ENCODE results near the gene EPS8L2. TPM values are rescaled to one million over a fixed set of nuclear protein-coding genes. Genes with fewer than 3 reads are reported as not detected.
A peak's percentile ranks its signal among the peaks of the same experiment; 100 is the strongest.

The EPS8L2 gene
- total and polyA plus RNA-seq, 2 of the 8 experiments (the other 6 are each of a cell fraction or from before 2014, with no cell fraction given): 38.5 to 57.0 TPM

GRCh38 chr11:773830-774229 lies 67.8 kb downstream of the EPS8L2 start:
- Histone ChIP-seq H3K56ac (replicated peaks; ENCODE audit: insufficient read length, low read depth, low read length) (no peak overlapping the region), H3K36me3 (ENCODE audit: control insufficient read depth in 2 of 4, insufficient read depth in 4 of 4, low read length in 3 of 4) (peaks cover 4 to 21% (median 16%) of the 10 kb centered on the region in 4 experiments; a peak in 7 of 8 replicates), H2BK15ac (ENCODE audit: low read length) (no peak overlapping the region), H4K91ac (replicated peaks; ENCODE audit: insufficient read length, low read length) (no peak overlapping the region), H4K20me1 (replicated peaks in 1 of 2; ENCODE audit: control insufficient read depth in 1 of 2, insufficient read depth in 2 of 2, low read length in 2 of 2) (peaks cover 16 to 27% of the 10 kb centered on the region in 2 experiments), H3K4me3 (ENCODE audit: extremely low read depth in 1 of 4, insufficient read depth in 2 of 4, low read depth in 3 of 4, low read length in 4 of 4) (no peak overlapping the region), H3K9me3 (ENCODE audit: insufficient read depth in 2 of 2, low read depth in 1 of 2, low read length in 1 of 2) (no peaks in the 10 kb centered on the region), H3K4me1 (replicated peaks in 1 of 4; ENCODE audit: control insufficient read depth in 3 of 4, insufficient read depth in 4 of 4, low read length in 3 of 4) (peaks cover 0 to 15% (median 7%) of the 10 kb centered on the region in 4 experiments; a peak in 6 of 7 replicates), H2BK120ac (replicated peaks; ENCODE audit: low read depth, low read length) (no peak overlapping the region), H3K23ac (ENCODE audit: insufficient read length) (no peak overlapping the region), H2AK5ac (ENCODE audit: low read depth, low read length) (no peak overlapping the region), H3K4ac (replicated peaks; ENCODE audit: insufficient read length, low read depth, low read length) (no peak overlapping the region), H2BK20ac (ENCODE audit: low read length) (no peak overlapping the region), H2AFZ (ENCODE audit: low read length) (no peak overlapping the region), H3K27me3 (replicated peaks in 1 of 4; ENCODE audit: control insufficient read depth in 3 of 4, extremely low read depth in 1 of 4, insufficient read depth in 3 of 4, low read length in 3 of 4) (no peaks in the 10 kb centered on the region), H3K18ac (ENCODE audit: extremely low read depth, low read length) (no peak overlapping the region), H3K14ac (ENCODE audit: insufficient read length) (no peak overlapping the region), H4K5ac (ENCODE audit: insufficient read length, low read depth, low read length) (no peak overlapping the region), H3K23me2 (ENCODE audit: low read depth, low read length) (peaks cover 13% of the 10 kb centered on the region; the same call in 1 of the 2 replicates), H3K79me1 (ENCODE audit: low read depth, low read length) (0 out of 2 replicates have a peak, but pooled peaks cover 6% of the 10 kb centered on the region), H3K27ac (ENCODE audit: low read depth, low read length) (no peak overlapping the region; the same call in 1 of the 2 replicates), H2BK12ac (ENCODE audit: low read depth, low read length) (no peak overlapping the region), H3K79me2 (ENCODE audit: control insufficient read depth in 1 of 2, insufficient read depth in 2 of 2, low read length in 2 of 2) (peaks cover 7 to 43% of the 10 kb centered on the region in 2 experiments; a peak in 3 of 4 replicates), H3K4me2 (ENCODE audit: insufficient read depth in 1 of 2, low read depth in 2 of 2, low read length in 2 of 2) (no peak overlapping the region), H4K8ac (ENCODE audit: extremely low read depth, insufficient read depth, low read length) (peak overlapping the region; percentile 35), H2BK5ac (ENCODE audit: low read depth, low read length) (no peak overlapping the region), H3K9ac (replicated peaks in 1 of 4; ENCODE audit: extremely low read depth in 1 of 4, low read depth in 3 of 4, low read length in 3 of 4) (no peak overlapping the region)
- no peak for FAIRE-seq
- ChIA-PET POLR2A (ENCODE audit: partially characterized antibody) (interaction anchor here (0.7 to 35.3 kb wide), 5 partner anchors 17 to 49 kb away, joined by 3 to 636 read pairs (median 3); partner anchors contain the start of gene TALDO1), CTCF (ENCODE audit: partially characterized antibody) (interaction anchor here (1.0 to 1.2 kb wide), 3 partner anchors 9 to 16 kb away, joined by 4 read pairs; partner anchors contain the start of gene CEND1)
- no peak for DNase-seq (ENCODE audit: low read depth in 1 of 2, low spot score in 2 of 2)
- 93% methylated on average over 9 of the region's 9 CpGs; no CpG with 5 or more reads in 1 of the 2 experiments for WGBS, 2 experiments (ENCODE audit: extremely low coverage in 1 of 2, insufficient coverage in 1 of 2, insufficient read length in 1 of 2, insufficient replicate concordance in 2 of 2, low coverage in 1 of 2, low lambda C conversion rate in 2 of 2, missing lambda C conversion rate in 1 of 2)
- no peak for TF ChIP-seq BRCA1 (IDR thresholded peaks at IDR 0.05; ENCODE audit: low read depth, low read length)
- no peak for TF ChIP-seq MAFK (IDR thresholded peaks at IDR 0.05; ENCODE audit: low read depth, low read length)
- TF ChIP-seq RBBP5 (IDR thresholded peaks at IDR 0.05; ENCODE audit: borderline replicate concordance, low read depth, low read length): no peak
- TF ChIP-seq JUN (IDR thresholded peaks at IDR 0.05; ENCODE audit: low read depth, low read length): no peak
- no peak for TF ChIP-seq SAP30 (IDR thresholded peaks at IDR 0.05; ENCODE audit: insufficient read depth, insufficient replicate concordance, low read length)
- TF ChIP-seq, protein P1, sequence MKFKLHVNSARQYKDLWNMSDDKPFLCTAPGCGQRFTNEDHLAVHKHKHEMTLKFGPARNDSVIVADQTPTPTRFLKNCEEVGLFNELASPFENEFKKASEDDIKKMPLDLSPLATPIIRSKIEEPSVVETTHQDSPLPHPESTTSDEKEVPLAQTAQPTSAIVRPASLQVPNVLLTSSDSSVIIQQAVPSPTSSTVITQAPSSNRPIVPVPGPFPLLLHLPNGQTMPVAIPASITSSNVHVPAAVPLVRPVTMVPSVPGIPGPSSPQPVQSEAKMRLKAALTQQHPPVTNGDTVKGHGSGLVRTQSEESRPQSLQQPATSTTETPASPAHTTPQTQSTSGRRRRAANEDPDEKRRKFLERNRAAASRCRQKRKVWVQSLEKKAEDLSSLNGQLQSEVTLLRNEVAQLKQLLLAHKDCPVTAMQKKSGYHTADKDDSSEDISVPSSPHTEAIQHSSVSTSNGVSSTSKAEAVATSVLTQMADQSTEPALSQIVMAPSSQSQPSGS (IDR thresholded peaks at IDR 0.05; ENCODE audit: low read length): no peak
- no peak for TF ChIP-seq SP4 (IDR thresholded peaks at IDR 0.05; ENCODE audit: low read length)
- TF ChIP-seq GTF2F1 (IDR thresholded peaks at IDR 0.05; ENCODE audit: borderline replicate concordance, low read depth, low read length): no peak
- TF ChIP-seq TAF1 (IDR thresholded peaks at IDR 0.05; ENCODE audit: low read depth, low read length): no peak
- TF ChIP-seq HDAC6 (IDR thresholded peaks at IDR 0.05; ENCODE audit: low read depth, low read length): no peak

All from H1 (cell line).